ENCODE data around the gene CARS2. TPM values are rescaled to one million over a fixed set of nuclear protein-coding genes. Genes with fewer than 3 reads are reported as not detected.

The CARS2 gene
- total RNA-seq, 1 donor from 2014 or later = 41.0 TPM

DNA sequence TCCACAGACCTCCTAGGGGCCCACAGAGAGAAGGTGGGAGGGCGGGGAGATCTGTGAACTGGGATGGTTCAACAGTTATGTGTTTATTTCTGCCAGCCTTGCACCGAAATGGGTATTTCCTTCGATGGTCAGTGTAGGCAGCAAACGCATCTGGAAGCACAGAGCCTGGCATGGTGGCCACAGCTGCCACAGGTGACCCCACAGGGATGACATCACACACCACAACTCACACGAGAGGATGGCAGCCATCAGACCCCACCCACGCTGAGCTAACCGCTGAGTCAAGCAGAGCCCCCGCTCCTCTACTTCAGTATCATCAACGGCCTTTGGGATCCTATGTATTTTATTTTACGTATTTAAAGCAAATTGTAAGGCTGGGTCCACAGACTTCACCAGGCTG is 53.2 kb downstream of the CARS2 start:
- intact Hi-C loops (cut with DNase I) = no loop called here
- Histone ChIP-seq H3K27me3 (no peaks in the 10 kb centered on the region), H3K27ac (no peak overlapping the region), H3K36me3 (peaks cover 22 to 33% of the 10 kb centered on the region in 2 donors), H3K4me3 (no peak overlapping the region), H3K9me3 (no peaks in the 10 kb centered on the region), H3K4me1 (no peaks in the 10 kb centered on the region)
- TF ChIP-seq CTCF (IDR thresholded peaks at IDR 0.05) = no peak
- no peak for DNase-seq (ENCODE audit: low spot score in 2 of 2)

DNA sequence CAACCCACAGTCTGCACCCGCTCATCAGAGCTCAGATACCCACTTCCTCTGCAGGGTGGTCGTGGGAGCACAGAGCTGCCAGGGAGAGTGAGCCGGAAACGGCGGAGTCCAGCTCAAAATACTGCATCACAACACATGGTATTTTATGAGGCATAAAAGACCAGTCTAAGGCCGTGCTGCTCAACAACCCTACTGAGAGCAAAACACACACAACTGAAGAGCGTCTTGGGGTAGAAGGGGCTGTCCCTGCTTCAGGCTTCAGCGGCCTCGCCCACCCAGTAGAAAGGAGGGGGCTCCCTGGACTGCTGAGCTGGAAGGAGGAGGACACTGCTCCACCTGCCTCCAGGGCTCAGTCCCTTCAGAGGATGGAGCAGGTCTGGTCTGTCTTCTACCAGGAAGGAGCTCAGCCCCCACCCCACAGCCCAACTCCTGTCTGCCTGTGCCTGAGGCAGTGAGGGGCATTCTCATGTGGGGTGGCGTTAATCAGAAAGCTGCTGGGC is 53.6 kb downstream of the CARS2 start:
- no peaks in the 10 kb centered on the region for H3K4me1 ChIP-seq
- H3K36me3 ChIP-seq = peaks cover 22 to 31% of the 10 kb centered on the region in 2 donors
- TF ChIP-seq CTCF (IDR thresholded peaks at IDR 0.05) = no peak
- no peaks in the 10 kb centered on the region for H3K27me3 ChIP-seq
- H3K27ac ChIP-seq = no peak overlapping the region
- H3K9me3 ChIP-seq = no peaks in the 10 kb centered on the region
- H3K4me3 ChIP-seq = no peak overlapping the region
- intact Hi-C loops (cut with DNase I) = no loop called here
- DNase-seq (ENCODE audit: low spot score in 2 of 2) = peak in 1 of 2 donors; percentile 56

- Histone ChIP-seq H3K9me3 (no peaks in the 10 kb centered on the region), H3K27me3 (no peaks in the 10 kb centered on the region), H3K4me1 (no peaks in the 10 kb centered on the region), H3K27ac (no peak overlapping the region), H3K36me3 (peaks cover 22 to 31% of the 10 kb centered on the region in 2 donors), H3K4me3 (no peak overlapping the region)
- intact Hi-C loops (cut with DNase I) = no loop called here
- DNase-seq (ENCODE audit: low spot score in 2 of 2) = peak in 1 of 2 donors; percentile 49
- TF ChIP-seq CTCF (IDR thresholded peaks at IDR 0.05) = no peak
These were observed 54.1 kb downstream of the CARS2 start for GRCh38 chr13:110651726-110652230.

DNA sequence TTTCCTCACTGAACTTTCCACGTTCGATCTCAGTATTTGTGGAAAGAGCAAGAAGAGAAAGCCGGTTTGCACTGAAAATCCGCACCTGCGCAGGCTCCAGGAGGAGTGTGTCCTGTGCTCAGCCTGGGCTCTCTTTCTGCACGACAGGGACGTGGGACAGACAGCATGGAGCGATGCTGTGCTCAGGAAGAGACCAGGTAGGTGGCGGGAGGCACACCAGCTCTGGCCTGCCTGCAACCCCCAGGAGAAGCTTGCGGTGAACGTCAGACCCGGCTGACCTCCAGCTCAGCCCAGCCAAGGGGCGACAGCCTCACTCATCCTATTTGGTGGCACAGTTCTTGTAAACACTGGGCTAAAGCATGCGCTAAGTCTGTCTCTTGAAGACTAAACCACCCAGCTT is 54.6 kb downstream of the CARS2 start:
- Histone ChIP-seq H3K27me3 (no peaks in the 10 kb centered on the region), H3K4me3 (no peak overlapping the region), H3K9me3 (no peaks in the 10 kb centered on the region), H3K4me1 (no peaks in the 10 kb centered on the region), H3K36me3 (peaks cover 20 to 31% of the 10 kb centered on the region in 2 donors), H3K27ac (no peak overlapping the region)
- TF ChIP-seq CTCF (IDR thresholded peaks at IDR 0.05) = no peak
- peak in 1 of 2 donors; percentile 56 for DNase-seq (ENCODE audit: low spot score in 2 of 2)
- intact Hi-C loops (cut with DNase I) = no loop called here

DNA sequence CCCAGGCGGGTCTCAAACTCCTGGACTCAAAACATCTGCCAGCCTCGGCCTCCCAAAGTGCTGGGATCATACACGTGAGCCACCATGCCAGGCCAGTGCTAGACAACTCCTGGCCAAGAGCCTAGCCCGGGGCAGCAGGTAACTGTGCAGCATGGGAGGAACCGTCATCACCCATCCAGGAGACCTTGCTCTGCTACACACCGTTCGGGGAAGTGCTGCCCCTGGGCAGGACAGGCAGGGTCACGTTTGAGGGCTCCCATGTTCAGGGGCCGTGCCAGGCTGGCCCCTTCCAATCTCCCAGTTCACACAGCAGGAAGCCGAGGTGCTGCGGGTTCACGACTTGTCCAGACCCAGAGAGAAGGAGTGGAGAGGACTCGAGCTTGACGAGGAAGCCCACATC is 55.5 kb downstream of the CARS2 start:
- Histone ChIP-seq H3K27me3 (no peaks in the 10 kb centered on the region), H3K4me3 (no peak overlapping the region), H3K36me3 (peaks cover 20 to 32% of the 10 kb centered on the region in 2 donors), H3K27ac (no peak overlapping the region), H3K9me3 (no peaks in the 10 kb centered on the region), H3K4me1 (no peaks in the 10 kb centered on the region)
- no peak for TF ChIP-seq CTCF (IDR thresholded peaks at IDR 0.05)
- DNase-seq (ENCODE audit: low spot score in 2 of 2) = peak in 1 of 2 donors; percentile 39
- intact Hi-C loops (cut with DNase I) = no loop called here
